ENCODE measurements around the gene APLP1.
"Not testable (repeated sequence)": the region's sequence is repeated elsewhere in the genome, so short reads cannot be mapped to it uniquely, and the experiment has no call there.

Gene APLP1

GRCh38 chr19:35885225-35885738, 16.9 kb downstream of the APLP1 start:
- DNase-seq = no peak

- no peak for DNase-seq
Observed at GRCh38 chr19:35885904-35886303, 17.5 kb downstream of the APLP1 start.

- no peak for DNase-seq
Observed at GRCh38 chr19:35887197-35887596, 18.8 kb downstream of the APLP1 start.

GRCh38 chr19:35888398-35888797, 20.0 kb downstream of the APLP1 start:
- no peak for DNase-seq

- no peak for DNase-seq
Observed at GRCh38 chr19:35889370-35890112, 21.2 kb downstream of the APLP1 start.

- DNase-seq = no peak
Observed at GRCh38 chr19:35890113-35890650, 21.8 kb downstream of the APLP1 start.

- DNase-seq = not testable (repeated sequence)
Observed at GRCh38 chr19:35891819-35892218, 23.4 kb downstream of the APLP1 start.

GRCh38 chr19:35894342-35894741, 26.0 kb downstream of the APLP1 start:
- DNase-seq = no peak

GRCh38 chr19:35895911-35896642, 27.7 kb downstream of the APLP1 start:
- DNase-seq = no peak

- DNase-seq = no peak
Observed at GRCh38 chr19:35896643-35897040, 28.3 kb downstream of the APLP1 start.

GRCh38 chr19:35897706-35898451, 29.5 kb downstream of the APLP1 start:
- no peak for DNase-seq

- DNase-seq = no peak
Observed at GRCh38 chr19:35898499-35898809, 30.1 kb downstream of the APLP1 start.

- no peak for DNase-seq
Observed at GRCh38 chr19:35899547-35900214, 31.3 kb downstream of the APLP1 start.

GRCh38 chr19:35901055-35901644, 32.8 kb downstream of the APLP1 start:
- DNase-seq = no peak

GRCh38 chr19:35901854-35902661, 33.7 kb downstream of the APLP1 start, which contains the start of gene HCST:
HCST (plus strand) TSS chr19:35902529; CDS start chr19:35902594, 65 bp downstream.
- no peak for DNase-seq

- DNase-seq = no peak
Observed at GRCh38 chr19:35902870-35903475, 34.6 kb downstream of the APLP1 start.

- no peak for DNase-seq
Observed at GRCh38 chr19:35903550-35904179, 35.3 kb downstream of the APLP1 start.

- DNase-seq = no peak
Observed at GRCh38 chr19:35904311-35905068, 36.1 kb downstream of the APLP1 start.

GRCh38 chr19:35905178-35905727, 36.9 kb downstream of the APLP1 start:
- no peak for DNase-seq
